ENCODE results near the gene CEP41. TPM values are rescaled to one million over a fixed set of nuclear protein-coding genes. Genes with fewer than 3 reads are reported as not detected.

Gene CEP41
- total and polyA plus RNA-seq, 2 of the 13 experiments (the other 11 are each of a cell fraction or from before 2014, with no cell fraction given): 8.7 to 9.0 TPM

DNA sequence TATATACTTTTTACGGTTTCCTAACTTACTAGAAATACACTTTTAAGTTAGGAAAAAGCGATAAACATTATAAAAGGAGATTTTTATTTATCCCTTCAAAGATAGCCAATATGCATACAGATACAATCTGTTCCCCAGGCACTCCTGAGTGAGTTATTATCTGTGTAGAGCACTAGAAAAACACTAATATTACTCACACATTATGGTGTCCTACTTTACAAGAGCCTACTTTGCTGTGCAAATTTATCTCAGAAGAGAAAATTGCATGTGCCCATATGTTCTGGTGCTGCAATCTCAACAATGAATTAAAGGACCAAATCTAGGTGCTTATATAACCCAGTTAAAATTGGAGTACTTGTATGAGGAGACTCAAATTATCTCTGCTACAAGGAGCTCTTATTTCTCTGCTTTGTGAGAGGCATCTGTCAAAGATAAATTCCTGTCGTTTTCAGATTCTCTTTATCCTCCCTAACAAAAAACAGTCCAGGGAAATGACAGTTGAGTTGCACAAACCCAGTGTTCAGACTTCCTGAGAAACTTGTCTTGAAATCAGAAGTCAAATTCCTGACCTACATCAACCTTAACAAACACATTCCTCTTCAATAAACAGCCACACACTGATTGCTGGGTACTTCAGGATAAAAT lies 31.6 kb downstream of the CEP41 start (continued):
- TF ChIP-seq, protein P1, sequence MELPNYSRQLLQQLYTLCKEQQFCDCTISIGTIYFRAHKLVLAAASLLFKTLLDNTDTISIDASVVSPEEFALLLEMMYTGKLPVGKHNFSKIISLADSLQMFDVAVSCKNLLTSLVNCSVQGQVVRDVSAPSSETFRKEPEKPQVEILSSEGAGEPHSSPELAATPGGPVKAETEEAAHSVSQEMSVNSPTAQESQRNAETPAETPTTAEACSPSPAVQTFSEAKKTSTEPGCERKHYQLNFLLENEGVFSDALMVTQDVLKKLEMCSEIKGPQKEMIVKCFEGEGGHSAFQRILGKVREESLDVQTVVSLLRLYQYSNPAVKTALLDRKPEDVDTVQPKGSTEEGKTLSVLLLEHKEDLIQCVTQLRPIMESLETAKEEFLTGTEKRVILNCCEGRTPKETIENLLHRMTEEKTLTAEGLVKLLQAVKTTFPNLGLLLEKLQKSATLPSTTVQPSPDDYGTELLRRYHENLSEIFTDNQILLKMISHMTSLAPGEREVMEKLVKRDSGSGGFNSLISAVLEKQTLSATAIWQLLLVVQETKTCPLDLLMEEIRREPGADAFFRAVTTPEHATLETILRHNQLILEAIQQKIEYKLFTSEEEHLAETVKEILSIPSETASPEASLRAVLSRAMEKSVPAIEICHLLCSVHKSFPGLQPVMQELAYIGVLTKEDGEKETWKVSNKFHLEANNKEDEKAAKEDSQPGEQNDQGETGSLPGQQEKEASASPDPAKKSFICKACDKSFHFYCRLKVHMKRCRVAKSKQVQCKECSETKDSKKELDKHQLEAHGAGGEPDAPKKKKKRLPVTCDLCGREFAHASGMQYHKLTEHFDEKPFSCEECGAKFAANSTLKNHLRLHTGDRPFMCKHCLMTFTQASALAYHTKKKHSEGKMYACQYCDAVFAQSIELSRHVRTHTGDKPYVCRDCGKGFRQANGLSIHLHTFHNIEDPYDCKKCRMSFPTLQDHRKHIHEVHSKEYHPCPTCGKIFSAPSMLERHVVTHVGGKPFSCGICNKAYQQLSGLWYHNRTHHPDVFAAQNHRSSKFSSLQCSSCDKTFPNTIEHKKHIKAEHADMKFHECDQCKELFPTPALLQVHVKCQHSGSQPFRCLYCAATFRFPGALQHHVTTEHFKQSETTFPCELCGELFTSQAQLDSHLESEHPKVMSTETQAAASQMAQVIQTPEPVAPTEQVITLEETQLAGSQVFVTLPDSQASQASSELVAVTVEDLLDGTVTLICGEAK (IDR thresholded peaks at IDR 0.05): no peak
- TF ChIP-seq, protein P1 (CRISPR knock-in tag; IDR thresholded peaks at IDR 0.05): no peak
- no peak for TF ChIP-seq ZNF850 (CRISPR knock-in tag; conservative IDR thresholded peaks at IDR 0.05)
- no peak for TF ChIP-seq NCOA5 (CRISPR knock-in tag; IDR thresholded peaks at IDR 0.05)
- TF ChIP-seq BRD4 (CRISPR knock-in tag; IDR thresholded peaks at IDR 0.05): no peak
- TF ChIP-seq XRCC5 (optimal IDR thresholded peaks at IDR 0.05; ENCODE audit: low read length): no peak

Measured in HepG2 (cell line).